GM19238 (cell line): Measurements from ENCODE around the gene FBXO34.

Experiments
- DNase-seq: peaks from one replicate; pipeline ENCODE4 v3.0.0; 2011; ENCODE audit warnings: low spot score; ENCODE audit not compliant: insufficient read length

FBXO34 gene

DNA sequence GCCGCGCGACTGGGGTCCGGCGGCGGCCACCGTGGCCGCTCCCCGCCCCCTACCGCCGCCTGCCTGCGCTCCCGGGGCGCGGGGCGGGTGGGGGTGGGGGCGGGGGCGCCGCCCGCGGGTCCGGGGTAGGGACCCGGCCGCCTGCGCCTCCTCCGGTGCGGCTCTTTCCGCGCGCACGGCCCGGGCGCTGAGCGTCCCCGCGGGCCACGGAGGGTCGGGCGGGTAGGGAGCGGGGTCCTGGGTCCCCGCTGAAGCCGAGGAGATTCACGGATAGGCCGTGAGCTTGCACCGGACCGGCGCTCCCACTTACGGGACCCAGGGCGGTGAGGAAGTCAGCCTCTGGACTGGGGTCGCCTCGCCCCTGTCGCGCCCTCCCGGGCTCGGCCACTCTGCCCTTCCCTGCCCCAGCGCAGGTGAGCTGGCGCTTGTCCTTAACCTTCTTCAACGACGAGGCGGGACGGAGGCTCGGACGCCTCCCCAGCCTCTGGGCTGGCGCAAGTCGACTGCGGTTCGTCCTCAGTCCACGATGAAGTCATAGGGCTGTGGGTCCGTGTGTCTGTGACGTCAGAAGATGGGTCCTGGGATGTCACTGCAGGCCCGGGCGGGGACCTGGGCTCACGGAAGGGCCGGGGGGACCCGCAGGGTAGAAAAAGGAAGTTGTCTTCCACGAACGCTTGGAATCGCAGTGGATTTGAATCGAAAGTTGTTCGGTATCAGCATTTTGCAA is 514 bp downstream of the FBXO34 start:
- DNase-seq, result peak; percentile 74

DNA sequence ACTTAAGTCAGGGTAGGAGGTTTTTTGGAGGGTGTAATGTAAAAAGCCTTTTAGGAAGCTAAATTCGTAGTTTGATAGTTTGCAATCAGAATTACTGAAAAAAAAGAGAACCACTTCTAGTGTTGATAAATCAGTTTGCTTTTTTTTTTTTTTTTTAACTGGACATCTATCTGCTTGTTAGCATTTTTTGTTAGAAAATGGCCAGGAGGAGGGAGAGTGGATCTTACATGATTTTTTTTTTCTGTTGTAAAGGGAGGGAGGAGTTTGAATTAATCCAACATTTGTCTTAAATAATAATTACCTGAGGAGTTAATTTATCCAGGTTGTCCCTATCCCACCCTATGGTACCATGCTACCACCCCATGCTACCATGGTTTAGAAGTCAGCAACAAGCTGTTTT is 1.2 kb downstream of the FBXO34 start:
- no peak for DNase-seq

DNA sequence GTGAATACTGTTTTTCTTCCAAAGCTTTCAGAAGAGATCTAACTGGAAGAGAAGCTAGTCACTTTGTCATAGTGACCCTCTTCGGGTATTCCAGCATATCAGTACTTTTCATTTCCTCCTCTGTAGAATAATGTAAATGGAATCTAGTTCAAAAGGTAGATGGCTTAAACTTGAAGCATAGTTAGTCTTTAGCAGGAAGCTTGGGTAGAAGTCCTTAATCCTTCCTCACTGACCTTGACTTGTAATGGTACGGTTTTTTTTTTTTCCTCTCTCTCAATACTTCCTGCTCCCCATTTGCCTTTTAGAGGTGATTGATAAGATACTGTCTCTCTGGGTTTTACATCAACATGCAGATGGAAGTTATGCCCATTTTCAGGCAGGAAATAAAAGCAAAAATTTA is 1.7 kb downstream of the FBXO34 start:
- DNase-seq, result no peak

DNA sequence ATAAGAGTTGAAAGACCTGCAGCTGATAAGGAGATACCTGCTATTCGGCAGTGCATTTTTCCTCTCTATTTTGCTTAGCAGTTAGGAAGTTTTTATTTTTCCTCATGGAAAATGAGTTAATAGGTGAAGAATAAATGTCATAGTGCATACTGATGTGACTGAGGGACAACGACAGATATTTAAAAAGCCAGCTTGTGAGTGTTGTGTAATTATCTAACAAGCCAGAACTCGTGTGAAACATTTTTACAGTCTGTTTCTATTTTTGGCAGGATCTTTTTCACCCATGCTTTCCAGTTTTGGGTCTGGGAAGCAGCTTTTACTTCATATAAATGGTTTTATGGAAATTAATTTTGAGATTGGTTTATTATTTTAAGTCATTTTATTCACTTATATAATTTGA is 2.9 kb downstream of the FBXO34 start:
- no peak for DNase-seq

DNA sequence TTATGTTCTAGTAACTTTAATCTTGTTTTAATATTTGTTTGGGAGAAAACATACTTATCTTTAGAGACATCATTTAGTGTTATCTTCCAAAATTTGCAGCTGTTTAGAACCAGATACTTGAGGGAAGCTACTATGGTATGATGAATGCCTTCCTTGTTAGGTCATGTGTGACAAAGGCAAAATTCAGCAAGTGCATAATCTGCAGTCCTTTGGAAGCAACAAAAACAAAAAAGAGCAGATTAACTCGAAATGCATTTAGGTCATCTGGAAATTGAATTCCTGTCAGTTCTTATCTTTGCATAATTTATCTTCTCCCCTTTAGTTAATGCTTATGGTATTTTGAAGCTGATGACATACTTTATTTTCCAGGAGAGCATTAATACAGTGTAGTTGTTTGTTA is 3.5 kb downstream of the FBXO34 start:
- no peak for DNase-seq

DNA sequence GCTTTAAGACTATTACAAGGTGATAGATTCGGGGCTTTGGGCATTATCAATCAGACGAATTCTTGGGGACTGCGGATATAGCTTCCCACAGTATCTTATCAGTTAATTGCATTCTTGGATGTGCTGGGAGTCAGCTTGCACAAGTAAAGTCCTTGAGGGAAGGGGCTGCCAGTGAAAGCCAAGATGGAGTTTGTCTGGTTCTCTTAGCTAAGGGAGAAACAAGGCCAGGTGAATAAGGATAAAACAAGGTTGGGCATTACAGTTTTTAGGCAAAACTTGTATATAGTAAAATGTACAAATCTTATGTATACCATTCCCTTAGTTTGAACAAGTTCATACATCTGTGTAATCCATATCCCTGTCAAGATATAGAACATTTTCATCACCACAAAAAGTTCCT is 5.5 kb downstream of the FBXO34 start:
- no peak for DNase-seq

DNA sequence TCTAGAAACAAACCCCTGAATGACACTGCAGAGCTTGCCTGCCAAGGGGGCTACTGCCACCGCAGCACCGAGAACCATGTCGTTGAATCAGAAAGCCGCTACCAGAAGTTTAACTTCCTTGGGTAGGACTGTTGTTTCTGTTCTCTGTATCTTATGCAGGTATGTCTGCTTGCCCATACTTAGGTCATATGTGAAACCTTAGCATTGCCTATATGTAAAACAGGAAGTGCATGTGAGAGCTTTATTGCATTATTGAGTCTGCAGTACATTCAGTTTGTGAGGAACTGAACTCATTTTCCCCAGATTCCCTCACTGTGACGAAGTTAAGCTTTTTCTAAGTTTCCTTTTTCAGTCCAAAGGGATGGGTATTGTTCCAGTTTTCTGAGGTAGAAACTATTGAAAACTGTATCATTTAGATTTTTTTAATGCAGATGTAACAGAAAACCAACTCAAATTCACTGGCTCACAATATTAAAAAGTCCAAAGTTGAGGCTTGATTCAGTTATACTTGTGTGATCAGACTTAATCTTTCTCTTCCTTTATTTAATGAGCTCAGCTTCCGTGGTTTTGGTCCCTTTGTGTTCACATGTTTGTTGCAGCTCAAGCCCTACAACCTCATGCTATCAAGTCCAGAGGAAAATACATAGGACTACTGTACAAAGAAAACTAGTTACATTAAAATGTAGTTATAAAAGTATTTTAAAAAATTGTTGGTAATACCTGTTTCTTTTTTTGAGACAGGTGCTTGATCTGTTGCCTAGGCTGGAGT is 6.9 kb downstream of the FBXO34 start:
- no peak for DNase-seq

DNA sequence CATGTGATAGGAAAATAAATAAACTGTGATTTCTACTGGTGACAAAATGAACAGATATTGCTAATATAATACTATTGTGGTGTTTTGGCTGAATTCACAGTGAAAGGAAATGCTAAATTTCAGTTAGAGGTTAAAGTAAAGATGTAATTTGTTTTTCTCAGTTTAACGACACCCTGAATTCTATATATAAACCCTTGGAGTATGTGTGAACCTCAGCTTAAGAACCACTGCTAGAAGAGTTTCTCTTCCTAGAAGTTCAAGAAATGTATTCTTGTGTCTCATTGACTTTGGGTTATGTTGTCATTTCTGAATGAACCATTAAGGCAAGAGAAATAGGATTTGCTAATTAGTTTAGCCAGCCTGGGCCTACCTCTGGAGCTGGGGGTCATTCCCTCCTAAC is 8.2 kb downstream of the FBXO34 start:
- DNase-seq, result no peak

DNA sequence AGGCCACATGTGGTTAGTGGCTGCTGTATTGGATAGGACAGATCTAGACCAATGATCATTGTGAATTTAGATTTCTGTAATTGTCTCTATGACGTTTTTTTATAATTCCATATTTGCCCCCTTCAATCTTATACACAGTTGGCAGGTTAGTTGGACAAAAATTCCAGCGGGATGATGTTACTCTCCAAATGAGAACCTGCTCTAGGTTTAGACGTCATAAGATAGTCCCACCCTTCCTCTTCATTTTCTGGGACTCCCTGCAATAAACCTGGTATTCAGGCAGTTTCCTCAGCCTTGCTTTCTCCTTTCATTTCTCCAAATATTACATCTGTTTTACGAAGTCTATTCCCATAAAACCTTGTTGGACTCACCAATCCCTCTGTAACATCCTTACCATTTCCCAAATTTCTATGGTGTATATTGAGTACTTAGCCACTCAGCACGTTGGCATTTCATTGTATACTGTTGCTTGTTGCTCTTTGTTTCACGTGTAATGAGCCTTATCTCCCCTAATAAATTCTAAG is 10.2 kb downstream of the FBXO34 start:
- no peak for DNase-seq

DNA sequence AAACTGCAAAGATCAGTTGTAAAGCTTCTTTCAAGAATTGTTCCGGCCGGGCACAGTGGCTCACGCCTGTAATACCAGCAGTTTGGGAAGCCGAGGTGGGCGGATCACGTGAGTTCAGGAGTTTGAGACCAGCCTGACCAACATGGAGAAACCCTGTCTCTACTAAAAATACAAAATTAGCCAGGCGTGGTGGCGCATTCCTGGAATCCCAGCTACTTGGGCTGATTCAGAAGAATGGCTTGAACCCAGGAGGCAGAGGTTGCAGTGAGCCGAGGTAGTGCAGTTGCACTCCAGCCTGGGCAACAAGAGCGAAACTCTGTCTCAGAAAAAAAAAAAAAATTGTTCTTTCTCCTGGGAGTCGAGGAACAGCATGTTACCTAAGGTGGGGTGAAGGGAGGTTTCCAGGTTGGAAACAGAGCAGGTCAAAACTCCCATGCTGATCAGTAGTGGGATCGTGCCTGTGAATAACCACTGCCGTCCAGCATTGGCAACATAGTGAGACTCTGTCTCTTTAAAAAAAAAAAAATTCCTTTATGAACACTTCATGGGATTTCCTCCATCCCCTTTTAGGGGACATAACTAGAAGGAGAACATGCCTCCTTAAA is 13.9 kb downstream of the FBXO34 start:
- no peak for DNase-seq

DNA sequence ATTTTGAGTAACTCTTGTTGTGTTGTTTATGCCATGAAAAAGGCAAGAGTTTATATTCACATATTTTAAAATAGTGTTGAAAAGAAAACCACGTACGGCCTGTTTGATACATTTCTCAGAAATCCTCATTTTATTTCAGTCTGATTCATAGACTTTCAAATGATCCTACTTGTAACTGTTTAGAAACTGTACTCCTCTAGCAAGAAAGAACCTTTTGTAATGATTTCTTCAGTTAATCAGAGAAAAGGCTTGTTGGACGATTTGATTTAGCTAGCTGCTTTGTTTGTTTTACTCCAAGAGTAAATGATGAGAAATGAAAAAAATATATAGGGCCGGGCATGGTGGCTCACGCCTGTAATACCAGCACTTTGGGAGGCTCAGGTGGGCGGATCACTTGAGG is 17.2 kb downstream of the FBXO34 start:
- DNase-seq, result no peak

DNA sequence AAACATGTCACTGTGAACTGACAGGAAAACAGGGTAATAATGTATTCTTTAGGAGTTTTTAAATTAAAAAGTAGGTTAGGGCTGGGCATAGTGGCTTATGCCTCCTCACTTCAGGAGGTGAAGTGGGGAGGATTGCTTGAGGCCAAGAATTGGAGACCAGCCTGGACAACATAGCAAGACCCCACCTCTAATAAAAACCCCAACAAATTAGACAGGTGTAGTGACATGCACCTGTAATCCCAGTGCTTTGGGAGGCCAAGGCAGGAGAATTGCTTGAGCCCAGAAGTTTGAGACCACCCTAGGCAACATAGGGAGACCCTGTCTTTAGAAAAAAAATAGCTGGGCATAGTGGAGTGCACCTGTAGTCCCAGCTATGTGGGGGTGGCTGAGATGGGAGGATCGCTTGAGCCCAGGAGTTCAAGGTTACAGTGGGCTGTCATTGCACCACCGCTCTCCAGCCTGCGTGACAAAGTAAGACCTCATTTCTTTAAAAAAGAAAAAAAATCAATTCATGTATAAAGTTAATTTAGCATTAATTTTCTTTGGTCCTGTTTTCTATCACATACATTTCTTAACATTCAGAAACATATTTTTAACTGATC is 20.4 kb downstream of the FBXO34 start:
- DNase-seq, result no peak

DNA sequence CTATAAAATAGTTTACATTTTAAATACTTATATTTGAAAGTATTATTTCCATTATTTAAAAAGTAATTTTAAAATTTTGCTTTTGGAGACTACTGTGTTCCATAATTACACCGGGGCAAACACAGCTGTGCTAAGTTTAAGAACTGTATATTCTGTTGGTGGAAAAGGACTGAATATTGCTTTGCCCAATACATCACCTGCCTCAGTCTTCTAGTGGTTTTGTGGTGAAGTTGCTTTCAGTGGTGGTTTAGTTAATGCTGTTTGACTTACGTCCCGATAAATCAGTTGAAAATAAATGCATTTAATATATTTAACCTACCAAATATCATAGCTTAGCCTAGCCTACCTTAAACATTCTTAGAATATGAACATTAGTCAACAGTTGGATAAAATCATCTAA is 23.4 kb downstream of the FBXO34 start:
- no peak for DNase-seq

DNA sequence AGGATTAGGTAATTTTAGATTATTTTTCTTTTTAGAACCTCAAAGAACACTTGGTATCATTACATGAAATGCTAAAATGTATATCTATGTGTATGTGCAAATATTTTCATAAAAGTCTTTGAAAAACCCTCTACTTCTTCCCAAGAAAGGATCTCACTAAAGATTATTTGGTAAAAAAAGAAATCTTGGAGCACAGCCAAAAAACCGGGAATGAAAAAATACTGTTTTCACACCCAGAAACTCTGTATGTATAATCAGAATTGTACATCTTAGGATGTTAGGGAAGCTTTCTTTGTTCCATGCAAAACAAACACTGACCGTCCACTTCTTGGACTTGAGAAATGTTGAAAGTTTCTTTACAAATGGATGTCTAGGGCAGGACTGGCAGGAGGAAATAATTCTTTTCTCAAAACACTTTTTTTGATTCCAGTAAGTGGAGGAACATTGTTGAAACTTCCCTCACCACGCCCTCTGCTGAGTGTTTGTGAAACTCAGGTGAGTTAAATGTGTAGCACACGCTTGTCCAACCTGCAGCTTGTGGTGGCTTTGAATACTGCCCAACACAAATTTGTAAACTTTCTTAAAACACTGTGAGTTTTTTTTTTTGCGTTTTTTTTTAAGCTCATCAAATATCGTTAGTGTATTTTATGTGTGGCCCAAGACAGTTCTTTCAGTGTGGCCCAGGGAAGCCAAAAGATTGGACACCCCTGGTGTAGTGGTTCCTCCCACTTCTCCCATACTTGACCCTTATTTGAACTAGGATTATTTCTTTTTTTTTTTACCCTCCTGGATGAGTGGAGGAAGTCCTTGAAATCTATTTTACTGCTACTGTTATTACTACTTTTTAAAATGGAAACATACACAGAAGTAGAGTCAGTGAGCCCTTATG is 26.6 kb downstream of the FBXO34 start:
- DNase-seq, result no peak

DNA sequence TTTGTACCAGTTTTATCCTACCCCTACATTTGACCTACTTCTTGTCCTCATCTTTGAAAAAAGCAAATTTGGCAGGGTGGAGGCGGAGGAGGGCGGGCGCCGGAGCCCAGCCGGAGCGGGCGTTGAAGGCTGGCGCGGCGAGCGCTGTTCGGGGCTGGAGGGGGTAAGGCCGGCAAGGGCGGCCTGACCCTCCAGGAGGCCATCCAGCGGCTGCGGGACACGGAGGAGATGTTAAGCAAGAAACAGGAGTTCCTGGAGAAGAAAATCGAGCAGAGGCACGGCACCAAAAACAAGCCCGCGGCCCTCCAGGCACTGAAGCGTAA is 27.2 kb downstream of the FBXO34 start:
- no peak for DNase-seq

DNA sequence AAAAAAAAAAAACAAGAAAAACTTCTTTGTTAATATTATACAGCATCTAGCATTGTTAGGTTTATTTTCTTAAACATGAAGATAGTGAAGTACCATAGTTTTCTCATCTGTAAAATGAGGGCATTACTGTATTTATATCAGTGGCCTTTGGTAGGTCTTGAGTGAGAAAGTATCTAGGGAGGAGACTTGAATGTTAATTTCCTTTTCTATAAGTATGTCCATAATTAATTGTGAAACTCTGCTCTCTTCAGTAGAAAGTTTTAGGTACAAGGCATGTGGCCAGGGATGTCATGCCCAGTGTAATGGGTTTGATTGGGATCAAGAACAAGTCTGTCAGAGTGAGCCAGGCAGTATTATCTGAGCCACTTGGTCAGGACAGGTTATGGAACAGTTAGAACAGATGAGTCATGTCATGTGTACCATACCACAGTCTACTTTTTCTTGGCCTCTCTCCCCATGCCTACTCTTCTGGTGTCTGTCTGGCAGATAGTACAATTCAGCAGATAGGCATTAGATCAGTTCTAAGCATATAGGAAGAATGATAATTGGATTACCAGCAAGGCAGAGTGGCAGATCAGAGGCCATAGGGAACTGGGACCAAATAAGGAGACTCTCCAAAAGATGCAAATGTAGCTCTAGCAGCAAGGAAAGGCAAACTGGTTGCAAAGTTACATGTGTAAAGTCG is 30.4 kb downstream of the FBXO34 start:
- no peak for DNase-seq

DNA sequence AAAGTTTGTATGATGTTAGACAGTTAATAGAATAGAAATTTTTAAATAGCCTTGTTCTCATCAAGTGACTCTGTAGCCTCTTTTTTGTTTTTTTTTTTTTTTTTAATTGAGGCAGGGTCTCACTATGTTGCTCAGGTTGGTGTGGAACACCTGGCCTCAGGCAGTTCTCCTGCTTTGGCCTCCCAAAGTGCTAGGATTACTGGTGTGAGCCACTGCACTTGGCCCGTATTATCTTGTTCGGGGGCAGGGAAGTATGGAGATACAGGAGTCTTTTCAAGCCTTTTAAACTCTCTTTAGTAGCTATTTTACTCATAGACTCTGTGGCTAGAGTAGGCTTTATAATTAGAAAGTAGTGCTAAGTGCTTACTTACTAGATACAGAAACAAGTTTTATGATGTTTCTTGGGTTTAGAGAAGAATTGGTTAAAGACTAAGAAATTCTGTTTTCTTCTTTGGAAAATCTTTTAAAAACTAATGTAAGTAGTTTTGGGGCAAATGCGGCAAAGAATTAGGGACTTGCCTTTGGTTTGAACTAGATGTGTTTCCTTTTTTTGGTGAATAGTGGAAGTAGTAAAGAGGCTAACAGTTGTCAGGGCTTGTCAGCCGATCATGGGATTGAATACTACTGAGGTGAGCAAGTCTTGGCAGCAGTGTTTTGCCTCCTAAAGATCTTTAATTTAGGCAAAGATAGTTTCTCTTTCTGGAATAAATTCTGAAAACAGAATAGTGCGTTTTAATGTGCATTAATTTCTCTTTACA is 31.3 kb downstream of the FBXO34 start:
- no peak for DNase-seq

DNA sequence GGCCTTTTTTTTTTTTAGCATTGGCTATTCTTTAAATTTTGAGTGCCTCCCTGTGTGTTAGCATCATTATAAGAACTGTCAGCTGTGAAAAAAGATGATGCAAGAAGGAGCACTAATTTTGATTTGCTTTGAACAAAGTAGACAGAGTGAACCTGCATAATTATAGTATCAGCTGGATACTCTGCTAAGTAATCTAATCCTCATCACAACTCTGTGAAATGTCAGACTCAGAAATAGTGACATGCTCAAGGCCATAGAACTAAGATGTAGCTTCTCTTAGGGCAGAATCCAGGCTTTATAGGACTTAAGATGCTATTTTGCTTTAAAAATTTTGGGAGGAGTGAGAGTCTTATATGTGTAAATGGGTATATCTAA is 31.9 kb downstream of the FBXO34 start:
- DNase-seq, result no peak

DNA sequence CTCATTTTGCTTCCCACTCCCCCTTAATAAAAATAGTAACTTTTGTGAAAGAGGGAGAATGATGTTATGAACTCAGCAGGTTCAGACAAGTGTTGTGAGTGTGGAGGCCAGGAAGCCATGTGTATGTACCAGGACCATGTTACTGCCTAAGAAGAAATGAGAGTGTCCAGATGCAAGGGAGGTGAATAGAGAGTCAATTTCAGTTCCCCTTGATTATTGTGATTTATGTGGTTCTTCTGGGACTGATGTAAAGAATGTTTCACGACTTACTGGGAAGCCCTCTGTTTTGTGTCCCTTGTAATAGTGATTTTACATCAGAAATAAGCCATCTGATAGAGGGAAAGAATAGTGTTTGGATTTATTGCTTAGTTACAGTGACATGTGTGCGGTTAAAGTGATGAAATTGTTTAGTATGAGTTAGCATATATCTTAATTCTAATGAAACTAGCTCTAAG is 32.5 kb downstream of the FBXO34 start:
- no peak for DNase-seq
